GM12874 (cell line): ENCODE data around the gene RBM15.

Experiments used
- CTCF ChIP-seq: IDR thresholded peaks from 2 replicates; pipeline ENCODE4 v1.5.1; 2011; ENCODE audit warnings: low read depth, mild to moderate bottlenecking, control low read depth, low read length, moderate library complexity; ENCODE audit not compliant: insufficient read depth

RBM15 gene

GRCh38 chr1:110302836-110303235 is 36.3 kb upstream of the RBM15 start:
- no peak for TF ChIP-seq CTCF

- no peak for TF ChIP-seq CTCF
Measured at GRCh38 chr1:110305900-110306420, 33.2 kb upstream of the RBM15 start.

- no peak for TF ChIP-seq CTCF
Measured at GRCh38 chr1:110307239-110307974, 31.8 kb upstream of the RBM15 start.

- TF ChIP-seq CTCF = no peak
Measured at GRCh38 chr1:110308247-110308646, 30.9 kb upstream of the RBM15 start.

- no peak for TF ChIP-seq CTCF
Measured at GRCh38 chr1:110309139-110309538, 30.0 kb upstream of the RBM15 start.

GRCh38 chr1:110309767-110310166 is 29.4 kb upstream of the RBM15 start:
- TF ChIP-seq CTCF = no peak

GRCh38 chr1:110310300-110310699 is 28.9 kb upstream of the RBM15 start:
- TF ChIP-seq CTCF = no peak
